OCI-LY7 (cell line): ENCODE data around the gene GRK6. TPM values are rescaled to one million over a fixed set of nuclear protein-coding genes. Genes with fewer than 3 reads are reported as not detected.

Experiments used
- BruUV-seq: library from RNA; stranded (reverse); fragments of 400-500 nt; replicated peaks from 2 replicates; lab custom pipeline; 2021; lab: Mats Ljungman, UMichigan
- CTCF ChIA-PET: fragments of 300-600 bp; sonication (Branson Sonifier 250); formaldehyde crosslinking; loops from one replicate; lab custom pipeline; 2022; ENCODE audit warnings: antibody characterized with exemption; ENCODE audit not compliant: unreplicated experiment; lab: Charles Lee
- POLR2A ChIA-PET: fragments of 300-600 bp; sonication (Branson Sonifier 250); formaldehyde crosslinking; loops from one replicate; lab custom pipeline; 2022; ENCODE audit warnings: antibody characterized with exemption; lab: Charles Lee
- DNase-seq: peaks from one replicate; pipeline ENCODE4 v3.0.0-alpha.2; 2015; ENCODE audit warnings: low spot score
- H2AFZ ChIP-seq: fragments of 200-600 bp; sonication (generic), shearing (Covaris generic); 2 replicates; pipeline ENCODE4 v1.6.1; 2014; ENCODE audit warnings: mild to moderate bottlenecking, antibody characterized with exemption, low read length, moderate library complexity
- H3K27ac ChIP-seq: fragments of 200-600 bp; sonication (generic); 2 replicates; pipeline ENCODE4 v1.5.1; 2014; ENCODE audit warnings: mixed run types, low read depth, mild to moderate bottlenecking, moderate library complexity, low read length, inconsistent platforms; ENCODE audit not compliant: poor library complexity, severe bottlenecking
- H3K36me3 ChIP-seq: fragments of 200-600 bp; sonication (generic); 2 replicates; pipeline ENCODE4 v1.6.1; 2014; ENCODE audit warnings: mild to moderate bottlenecking, antibody characterized with exemption, low read length, moderate library complexity, mixed read lengths; ENCODE audit not compliant: insufficient read depth
- H3K4me1 ChIP-seq: fragments of 200-600 bp; sonication (generic); 2 replicates; pipeline ENCODE4 v1.5.1; 2014; ENCODE audit warnings: mild to moderate bottlenecking, low read length; ENCODE audit not compliant: insufficient read depth, poor library complexity, severe bottlenecking
- H3K4me2 ChIP-seq: fragments of 200-600 bp; sonication (generic); 2 replicates; pipeline ENCODE4 v1.6.1; 2014; ENCODE audit warnings: mild to moderate bottlenecking, low read length
- H3K4me3 ChIP-seq: fragments of 200-600 bp; sonication (generic); 2 replicates; pipeline ENCODE4 v1.5.1; 2014; ENCODE audit warnings: mild to moderate bottlenecking, low read depth, low read length; ENCODE audit not compliant: poor library complexity, severe bottlenecking
- H3K79me2 ChIP-seq: fragments of 200-600 bp; sonication (generic); 2 replicates; pipeline ENCODE4 v1.6.1; 2016; ENCODE audit warnings: low read depth, mild to moderate bottlenecking, low read length, moderate library complexity, mixed read lengths; ENCODE audit not compliant: insufficient read depth
- H3K9me2 ChIP-seq: fragments of 200-600 bp; sonication (generic); 2 replicates; pipeline ENCODE4 v1.6.1; 2016; ENCODE audit warnings: mild to moderate bottlenecking, low read length, mixed read lengths; ENCODE audit not compliant: insufficient read depth
- H3K9me3 ChIP-seq: fragments of 200-600 bp; sonication (generic); 2 replicates; pipeline ENCODE4 v1.6.1; 2014; ENCODE audit warnings: mild to moderate bottlenecking, mixed run types, low read length, mixed read lengths
- H4K20me1 ChIP-seq: fragments of 200-600 bp; sonication (generic); 2 replicates; pipeline ENCODE4 v1.6.1; 2014; ENCODE audit warnings: mild to moderate bottlenecking, antibody characterized with exemption, low read length, moderate library complexity, mixed read lengths; ENCODE audit not compliant: insufficient read depth
- EZH2phosphoT487 ChIP-seq: fragments of 200-600 bp; sonication (generic); IDR thresholded peaks from 2 replicates; pipeline ENCODE4 v1.6.1; 2018; ENCODE audit warnings: low read depth, borderline replicate concordance, mild to moderate bottlenecking, mixed run types, antibody characterized with exemption, low read length, moderate library complexity, mixed read lengths
- intact Hi-C: fragments of 100-400 bp; cut with micrococcal nuclease; formaldehyde crosslinking; loops from one replicate; pipeline ENCODE4 v1.10.0; 2022; ENCODE audit not compliant: unreplicated experiment
- total RNA-seq, 2 experiments: library from RNA; depleted of rRNA in 1 of 2; stranded (reverse); fragments of >200 nt in 1 of 2; shearing (Covaris generic) in 1 of 2; gene quantifications; 2 replicates each; pipeline ENCODE4 v1.2.3, GENCODE V29; 2014 to 2022
- TF ChIP-seq, protein P1 (sequence below): fragments of 200-600 bp; sonication (generic); conservative IDR thresholded peaks from 2 replicates; pipeline ENCODE4 v1.5.1; 2014; ENCODE audit warnings: mild to moderate bottlenecking, antibody characterized with exemption, low read length, moderate library complexity, mixed read lengths

Gene GRK6
- total RNA-seq, 2 experiments from 2014 or later, result 46.2 to 99.4 TPM

DNA sequence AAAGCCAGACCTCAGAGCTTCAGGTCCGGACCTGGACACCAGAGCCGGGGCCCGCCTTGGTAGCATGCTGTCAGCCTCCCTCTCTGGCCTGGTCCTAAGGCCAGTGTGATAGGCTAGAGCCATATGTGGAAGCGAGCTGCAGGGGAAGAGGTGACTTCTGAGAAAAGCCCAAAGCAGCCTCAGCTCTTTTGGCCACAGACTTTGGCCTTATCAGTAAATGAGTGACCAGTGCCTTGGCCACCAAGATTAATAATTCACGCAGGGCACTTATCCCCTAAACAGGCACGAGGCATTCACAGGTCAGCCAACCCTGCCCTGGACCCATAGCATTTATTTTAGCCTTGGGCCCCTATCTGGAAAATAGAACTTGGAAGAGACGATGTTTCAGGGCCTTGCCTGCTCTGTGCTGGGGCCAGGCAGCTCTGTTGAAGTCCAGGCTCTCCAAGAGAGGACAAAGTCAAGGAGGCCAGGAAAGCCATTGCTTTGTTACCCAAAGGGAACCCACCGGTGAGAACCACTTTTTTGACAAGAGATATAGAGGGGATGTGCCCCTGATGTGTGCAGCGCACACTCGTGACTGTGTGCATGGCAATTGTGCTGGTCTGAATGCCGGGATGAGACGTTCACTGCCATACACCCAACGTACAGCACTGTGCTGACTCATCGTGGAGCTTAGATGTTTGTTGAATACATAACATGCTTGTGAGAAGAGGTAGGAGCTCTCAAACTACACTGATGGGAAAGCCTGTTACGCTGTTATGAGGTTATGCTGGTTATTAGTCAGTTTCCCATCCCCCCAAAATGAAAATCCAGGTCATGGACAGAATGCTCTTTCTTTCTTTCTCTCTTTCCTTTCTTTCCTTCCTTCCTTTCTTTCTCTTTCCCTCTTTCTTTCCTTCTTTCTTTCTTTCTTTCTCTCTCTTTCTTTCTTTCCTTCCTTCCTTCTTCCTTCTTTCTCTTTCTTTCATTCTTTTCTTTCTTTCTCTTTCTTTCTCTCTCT is 47.3 kb upstream of the GRK6 start:
- Histone ChIP-seq H2AFZ (no peak overlapping the region), H3K4me1 (peaks cover 5% of the 10 kb centered on the region), H3K9me3 (no peaks in the 10 kb centered on the region), H3K9me2 (no peaks in the 10 kb centered on the region), H3K36me3 (no peaks in the 10 kb centered on the region), H4K20me1 (no peaks in the 10 kb centered on the region), H3K4me2 (no peak overlapping the region), H3K4me3 (no peak overlapping the region), H3K79me2 (no peaks in the 10 kb centered on the region), H3K27ac (no peak overlapping the region)
- BruUV-seq, result no TSS peak
- POLR2A ChIA-PET, result interaction anchor here (0.5 to 1.0 kb wide), 6 partner anchors 10 to 66 kb away, joined by 3 to 6 read pairs (median 4); partner anchors contain the start of gene RGS14
- intact Hi-C loops, result no loop called here
- CTCF ChIA-PET, result interaction anchor here (1.0 kb wide), 2 partner anchors 9 to 82 kb away, joined by 3 to 4 read pairs; no protein-coding TSS in a partner anchor
- TF ChIP-seq EZH2phosphoT487, result no peak
- TF ChIP-seq, protein P1, sequence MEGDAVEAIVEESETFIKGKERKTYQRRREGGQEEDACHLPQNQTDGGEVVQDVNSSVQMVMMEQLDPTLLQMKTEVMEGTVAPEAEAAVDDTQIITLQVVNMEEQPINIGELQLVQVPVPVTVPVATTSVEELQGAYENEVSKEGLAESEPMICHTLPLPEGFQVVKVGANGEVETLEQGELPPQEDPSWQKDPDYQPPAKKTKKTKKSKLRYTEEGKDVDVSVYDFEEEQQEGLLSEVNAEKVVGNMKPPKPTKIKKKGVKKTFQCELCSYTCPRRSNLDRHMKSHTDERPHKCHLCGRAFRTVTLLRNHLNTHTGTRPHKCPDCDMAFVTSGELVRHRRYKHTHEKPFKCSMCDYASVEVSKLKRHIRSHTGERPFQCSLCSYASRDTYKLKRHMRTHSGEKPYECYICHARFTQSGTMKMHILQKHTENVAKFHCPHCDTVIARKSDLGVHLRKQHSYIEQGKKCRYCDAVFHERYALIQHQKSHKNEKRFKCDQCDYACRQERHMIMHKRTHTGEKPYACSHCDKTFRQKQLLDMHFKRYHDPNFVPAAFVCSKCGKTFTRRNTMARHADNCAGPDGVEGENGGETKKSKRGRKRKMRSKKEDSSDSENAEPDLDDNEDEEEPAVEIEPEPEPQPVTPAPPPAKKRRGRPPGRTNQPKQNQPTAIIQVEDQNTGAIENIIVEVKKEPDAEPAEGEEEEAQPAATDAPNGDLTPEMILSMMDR, result no peak
- DNase-seq, result no peak

DNA sequence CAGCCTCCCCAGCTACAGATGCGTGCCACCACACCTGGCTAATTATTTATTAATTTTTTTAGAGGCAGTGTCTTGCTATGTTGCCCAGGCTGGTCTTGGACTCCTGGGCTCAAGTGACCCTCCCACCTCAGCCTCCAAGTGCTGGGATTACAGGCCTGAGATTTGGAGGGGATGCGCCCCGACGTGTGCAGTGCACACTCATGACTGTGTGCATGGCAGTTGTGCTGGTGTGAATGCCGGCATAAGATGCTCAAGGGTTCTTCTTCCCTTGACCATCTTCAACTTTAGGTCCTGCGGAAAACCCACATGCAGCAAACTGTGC is 45.7 kb upstream of the GRK6 start:
- POLR2A ChIA-PET, result no interaction called here
- CTCF ChIA-PET, result no interaction called here
- intact Hi-C loops, result no loop called here
- no peak overlapping the region for H3K4me2 ChIP-seq
- peaks cover 5% of the 10 kb centered on the region for H3K4me1 ChIP-seq
- DNase-seq, result no peak
- no peaks in the 10 kb centered on the region for H4K20me1 ChIP-seq
- H3K9me2 ChIP-seq, result no peaks in the 10 kb centered on the region
- H3K79me2 ChIP-seq, result no peaks in the 10 kb centered on the region
- no peak overlapping the region for H2AFZ ChIP-seq
- H3K27ac ChIP-seq, result no peak overlapping the region
- H3K9me3 ChIP-seq, result no peaks in the 10 kb centered on the region
- H3K36me3 ChIP-seq, result no peaks in the 10 kb centered on the region
- no TSS peak for BruUV-seq
- no peak overlapping the region for H3K4me3 ChIP-seq
- TF ChIP-seq, protein P1, result no peak
- no peak for TF ChIP-seq EZH2phosphoT487
